HG03378 (cell line): ENCODE results near the gene RARRES1.

Source experiments
- ATAC-seq: cut with Tn5 transposase; IDR thresholded peaks from one replicate; pipeline ENCODE4 v1.9.1; 2021; ENCODE audit warnings: mild to moderate bottlenecking, moderate library complexity; ENCODE audit not compliant: unreplicated experiment

The RARRES1 gene

GRCh38 chr3:158731938-158732855, at the start of gene RARRES1:
TSS of gene RARRES1 (minus strand) at chr3:158732457. CDS start at chr3:158732415, 42 bp downstream.
- ATAC-seq = peak; percentile 58

GRCh38 chr3:158781849-158782248, 49.6 kb upstream of the RARRES1 start:
- ATAC-seq = no peak

- no peak for ATAC-seq
Measured at GRCh38 chr3:158781191-158781590, 48.9 kb upstream of the RARRES1 start.

GRCh38 chr3:158780766-158781165, 48.5 kb upstream of the RARRES1 start:
- ATAC-seq = no peak

- no peak for ATAC-seq
Measured at GRCh38 chr3:158777161-158777873, 45.1 kb upstream of the RARRES1 start.

GRCh38 chr3:158776531-158776930, 44.3 kb upstream of the RARRES1 start:
- ATAC-seq = no peak

GRCh38 chr3:158775426-158776410, 43.5 kb upstream of the RARRES1 start:
- ATAC-seq = peak; percentile 61

GRCh38 chr3:158774965-158775364, 42.7 kb upstream of the RARRES1 start:
- ATAC-seq = no peak

- ATAC-seq = no peak
Measured at GRCh38 chr3:158773845-158774830, 41.9 kb upstream of the RARRES1 start.

- no peak for ATAC-seq
Measured at GRCh38 chr3:158773166-158773565, 40.9 kb upstream of the RARRES1 start.

GRCh38 chr3:158771982-158772381, 39.7 kb upstream of the RARRES1 start:
- no peak for ATAC-seq

GRCh38 chr3:158771577-158771976, 39.3 kb upstream of the RARRES1 start:
- ATAC-seq = no peak

- ATAC-seq = no peak
Measured at GRCh38 chr3:158770741-158771350, 38.6 kb upstream of the RARRES1 start.

- no peak for ATAC-seq
Measured at GRCh38 chr3:158769952-158770740, 37.9 kb upstream of the RARRES1 start.

GRCh38 chr3:158769549-158769948, 37.3 kb upstream of the RARRES1 start:
- no peak for ATAC-seq

GRCh38 chr3:158768881-158769543, 36.8 kb upstream of the RARRES1 start:
- ATAC-seq = no peak

- no peak for ATAC-seq
Measured at GRCh38 chr3:158768361-158768787, 36.1 kb upstream of the RARRES1 start.

- ATAC-seq = no peak
Measured at GRCh38 chr3:158766364-158766763, 34.1 kb upstream of the RARRES1 start.
